Left renal pelvis (tissue), 4 donors: ENCODE data around the gene CMTM3. TPM values are rescaled to one million over a fixed set of nuclear protein-coding genes. Genes with fewer than 3 reads are reported as not detected.
A peak's percentile ranks its signal among the peaks of the same experiment; 100 is the strongest.
"Not testable (repeated sequence)": the region's sequence is repeated elsewhere in the genome, so short reads cannot be mapped to it uniquely, and the experiment has no call there.

Experiments used
- DNase-seq, 4 donors: peaks; one replicate each; pipeline ENCODE4 v3.0.0-alpha.2; 2013; ENCODE audit warnings: low read depth in 4 of 4, low spot score in 3 of 4
- polyA plus RNA-seq, 4 donors: library from polyadenylated mRNA; unstranded; fragments of 120-200 nt; gene quantifications; one replicate each; pipeline ENCODE4 v1.2.1, GENCODE V29; 2013; ENCODE audit not compliant: insufficient read length in 4 of 4

The CMTM3 gene, protein sequence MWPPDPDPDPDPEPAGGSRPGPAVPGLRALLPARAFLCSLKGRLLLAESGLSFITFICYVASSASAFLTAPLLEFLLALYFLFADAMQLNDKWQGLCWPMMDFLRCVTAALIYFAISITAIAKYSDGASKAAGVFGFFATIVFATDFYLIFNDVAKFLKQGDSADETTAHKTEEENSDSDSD
- 10 to 100 TPM; 61.2 to 84.7 (median 70.0) TPM for polyA plus RNA-seq

DNA sequence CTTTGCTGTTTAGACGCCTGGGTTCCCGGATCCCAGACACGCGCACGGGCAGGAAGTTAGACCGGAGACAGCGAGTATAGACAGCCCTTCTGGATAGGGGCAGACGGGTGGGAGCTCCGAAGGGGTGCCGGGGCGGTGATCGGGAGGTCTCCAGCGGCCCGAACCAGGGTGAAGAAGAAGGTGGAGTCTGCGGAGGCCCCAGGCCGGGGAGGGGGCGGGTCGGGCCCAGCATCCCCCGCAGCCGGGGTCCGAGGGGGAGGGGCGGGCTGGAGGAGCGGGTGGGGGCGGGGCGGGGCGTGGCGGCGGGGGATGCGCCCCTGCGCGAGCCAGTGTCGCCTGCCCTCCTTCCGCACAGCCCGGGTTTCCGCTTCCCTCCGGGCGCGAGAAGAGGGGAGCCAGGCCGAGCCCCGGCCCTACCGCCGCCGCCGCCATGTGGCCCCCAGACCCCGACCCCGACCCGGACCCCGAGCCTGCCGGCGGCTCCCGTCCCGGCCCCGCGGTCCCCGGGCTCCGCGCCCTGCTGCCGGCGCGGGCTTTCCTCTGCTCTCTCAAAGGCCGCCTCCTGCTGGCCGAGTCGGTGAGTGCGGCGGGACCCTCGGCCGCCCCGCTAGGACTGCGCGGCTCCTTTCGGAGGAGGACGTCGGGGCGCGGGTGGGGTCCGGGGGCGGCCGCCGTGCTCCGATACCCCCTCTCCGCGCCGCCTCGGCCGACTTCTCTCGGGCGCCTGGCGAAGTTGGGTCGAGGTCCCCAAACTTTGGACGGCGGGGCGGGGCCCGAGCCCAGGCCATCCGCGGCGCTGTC lies at the start of gene CMTM3:
CMTM3 (plus strand) TSS at position 329 of the 801 bp plus-strand sequence; CDS start at position 431, 102 bp downstream.
- DNase-seq, result peak in 2 of 4 donors; percentile 48 to 49

DNA sequence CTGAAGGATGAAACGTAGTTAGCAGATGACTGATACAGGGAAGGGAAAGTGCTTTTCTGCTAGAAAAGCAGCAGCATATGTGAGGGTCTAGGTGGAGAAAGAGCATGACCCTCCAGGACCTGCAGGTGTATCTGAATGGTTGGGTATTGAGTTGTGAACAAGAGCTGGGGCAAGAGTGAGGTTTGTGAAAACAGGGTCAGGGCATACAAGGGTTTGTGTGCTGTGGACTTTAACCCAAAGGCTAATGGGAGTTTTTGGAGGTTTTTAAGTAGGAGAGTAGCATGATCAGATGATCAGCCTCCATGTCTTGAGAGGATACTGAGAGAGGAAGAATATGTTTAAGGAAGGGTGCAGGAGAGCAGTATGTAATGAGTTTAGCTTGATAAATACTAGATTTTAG lies 44.4 kb upstream of the CMTM3 start:
- DNase-seq, result no peak

DNA sequence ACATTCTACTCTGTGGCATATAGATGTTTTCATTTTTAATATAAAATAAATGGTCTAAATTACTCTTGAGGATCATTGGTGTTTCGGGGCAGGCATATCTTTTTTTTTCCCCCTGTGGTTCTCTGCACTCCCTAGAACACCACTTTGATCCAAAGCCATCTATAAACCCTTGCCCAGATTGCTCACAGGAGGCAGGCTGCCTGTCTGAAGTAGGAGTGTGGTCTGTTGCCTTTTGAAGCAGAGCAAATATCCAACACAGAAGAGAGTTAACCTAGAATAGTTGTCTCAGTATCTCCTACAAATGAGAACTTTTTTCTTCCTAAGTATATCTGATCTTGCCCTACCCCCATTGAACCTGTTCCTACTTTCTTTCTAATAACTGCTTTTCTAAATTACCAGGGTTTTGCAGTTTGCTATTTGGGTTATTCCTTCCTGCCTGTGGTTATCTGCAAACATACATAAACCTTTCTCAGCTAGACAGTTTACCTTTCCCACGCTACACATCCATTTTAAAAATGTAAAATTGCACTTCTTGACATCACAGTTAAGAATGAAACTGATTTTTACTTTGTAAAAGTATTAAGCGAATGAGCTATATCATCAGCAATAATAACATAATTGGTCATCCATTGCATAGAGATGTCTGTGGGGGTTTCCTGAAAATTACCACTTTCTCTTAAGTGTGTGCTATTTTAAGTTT lies 43.0 kb upstream of the CMTM3 start:
- DNase-seq, result no peak

DNA sequence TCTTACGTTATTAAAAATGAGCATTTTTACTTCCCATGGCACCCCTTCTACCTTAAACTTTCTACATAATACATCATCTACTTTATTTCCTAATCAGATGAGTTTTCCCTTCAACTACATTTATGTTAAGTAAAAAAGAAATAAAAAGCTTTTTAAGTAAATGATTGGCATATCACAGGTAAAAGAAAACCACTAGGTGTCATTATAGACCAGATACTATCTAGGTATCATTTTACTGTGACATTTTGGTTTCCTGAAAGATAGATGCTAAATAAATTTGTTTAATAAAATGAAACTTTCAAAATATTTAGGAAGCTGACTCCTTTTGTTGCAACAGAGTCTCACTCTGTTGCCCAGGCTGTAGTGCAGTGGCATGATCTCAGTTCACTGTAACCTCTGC lies 42.1 kb upstream of the CMTM3 start:
- no peak for DNase-seq

DNA sequence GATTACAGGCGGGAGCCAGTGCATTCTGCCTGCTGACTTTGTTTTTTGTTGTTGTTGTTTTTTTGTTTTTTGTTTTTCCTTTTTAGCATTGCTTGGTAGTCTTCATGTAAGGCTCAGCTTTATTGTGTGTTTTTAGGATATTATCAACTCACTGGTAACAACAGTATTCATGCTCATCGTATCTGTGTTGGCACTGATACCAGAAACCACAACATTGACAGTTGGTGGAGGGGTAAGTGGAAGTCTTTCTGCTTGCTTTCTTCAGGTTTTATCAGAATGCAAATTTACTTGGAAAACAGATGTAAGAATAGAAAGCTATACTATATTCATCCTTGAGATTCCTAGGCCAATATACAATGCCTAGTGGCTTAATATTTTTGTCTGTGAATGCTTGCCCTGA lies 41.5 kb upstream of the CMTM3 start:
- DNase-seq, result no peak

DNA sequence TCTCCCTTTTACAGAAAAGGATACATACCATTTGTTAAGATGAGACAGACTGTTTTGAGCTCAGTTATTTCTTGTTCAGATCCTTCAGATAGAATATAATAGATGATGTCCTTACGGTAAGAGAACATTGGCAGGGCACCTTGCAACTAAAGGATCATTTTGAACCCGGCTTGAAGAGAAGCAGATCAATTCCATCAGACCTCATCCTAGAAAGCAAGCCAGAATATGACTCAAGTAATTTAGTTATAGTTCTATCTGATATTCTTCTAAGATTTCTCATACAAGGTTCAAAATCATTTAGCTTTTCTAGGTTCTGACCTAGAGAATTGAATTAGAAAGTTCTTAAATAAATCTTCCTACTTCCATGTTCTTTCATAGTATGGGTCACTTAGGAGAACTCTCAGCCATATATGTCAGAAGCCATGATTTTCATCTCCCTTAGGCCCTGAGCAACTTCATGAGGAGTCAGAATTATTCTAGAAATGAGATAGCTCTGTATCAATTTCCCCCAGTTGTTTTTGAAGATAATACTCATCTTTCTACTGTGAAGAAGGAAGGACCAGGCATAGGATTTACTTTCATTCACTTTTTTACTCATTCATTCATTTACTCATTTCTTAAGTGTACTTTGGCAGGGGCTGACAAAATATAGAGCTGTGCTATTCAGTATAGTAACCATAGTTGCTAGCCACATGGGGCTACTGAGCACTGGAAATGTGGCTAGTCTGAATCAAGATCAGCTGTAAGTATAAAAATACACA lies 40.8 kb upstream of the CMTM3 start:
- no peak for DNase-seq

DNA sequence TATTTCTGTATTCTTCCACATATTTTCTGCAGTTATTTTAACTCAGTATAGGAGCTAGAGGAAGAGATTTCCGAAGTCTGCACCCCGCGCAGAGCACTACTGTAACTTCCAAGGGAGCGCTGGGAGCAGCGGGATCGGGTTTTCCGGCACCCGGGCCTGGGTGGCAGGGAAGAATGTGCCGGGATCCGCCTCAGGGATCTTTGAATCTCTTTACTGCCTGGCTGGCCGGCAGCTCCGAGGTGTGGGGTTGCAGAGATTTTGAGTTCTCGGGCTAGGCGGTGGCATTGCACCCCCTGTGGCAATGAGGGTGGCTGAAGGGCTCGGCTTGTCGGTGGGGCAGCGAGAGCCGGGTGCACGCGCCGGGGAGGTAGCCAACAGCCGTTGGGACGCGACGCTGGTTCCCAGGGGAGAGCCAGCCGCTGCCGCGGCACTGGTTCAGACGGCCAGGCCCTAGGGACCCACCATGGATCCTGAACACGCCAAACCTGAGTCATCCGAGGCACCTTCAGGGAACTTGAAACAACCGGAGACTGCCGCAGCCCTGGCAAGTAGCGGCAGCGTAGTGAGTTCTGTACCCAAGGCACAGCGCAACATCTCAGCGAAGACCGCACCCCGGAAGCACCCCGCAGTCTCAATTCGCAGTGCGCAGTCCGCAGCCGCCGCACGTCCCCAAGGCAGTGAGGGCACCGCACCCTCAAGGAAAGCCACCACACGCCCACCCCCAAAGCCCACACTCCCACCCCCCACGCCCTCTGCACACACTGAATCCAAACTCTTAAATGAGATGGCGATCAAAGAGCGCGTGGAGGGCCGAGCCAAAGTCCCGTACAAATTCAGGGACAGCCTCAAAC lies 38.2 kb upstream of the CMTM3 start, which contains the start of gene CMTM1:
CMTM1 (plus strand) TSS at position 389 of the 851 bp plus-strand sequence; CDS start at position 464, 75 bp downstream.
- DNase-seq, result no peak

DNA sequence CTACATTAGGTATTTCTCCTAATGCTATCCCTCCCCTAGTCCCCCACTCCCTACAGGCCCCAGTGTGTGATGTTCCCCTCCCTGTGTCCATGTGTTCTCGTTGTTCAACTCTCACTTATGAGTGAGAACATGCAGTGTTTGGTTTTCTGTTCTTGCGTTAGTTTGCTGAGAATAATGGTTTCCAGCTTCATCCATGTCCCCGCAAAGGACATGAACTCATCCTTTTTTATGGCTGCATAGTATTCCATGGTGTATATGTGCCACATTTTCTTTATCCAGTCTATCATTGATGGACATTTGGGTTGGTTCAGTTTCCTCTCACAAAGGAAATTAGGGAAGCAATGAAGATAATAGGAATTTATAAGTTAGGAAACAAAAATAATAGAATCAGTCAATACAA lies 37.2 kb upstream of the CMTM3 start:
- not testable (repeated sequence) for DNase-seq

DNA sequence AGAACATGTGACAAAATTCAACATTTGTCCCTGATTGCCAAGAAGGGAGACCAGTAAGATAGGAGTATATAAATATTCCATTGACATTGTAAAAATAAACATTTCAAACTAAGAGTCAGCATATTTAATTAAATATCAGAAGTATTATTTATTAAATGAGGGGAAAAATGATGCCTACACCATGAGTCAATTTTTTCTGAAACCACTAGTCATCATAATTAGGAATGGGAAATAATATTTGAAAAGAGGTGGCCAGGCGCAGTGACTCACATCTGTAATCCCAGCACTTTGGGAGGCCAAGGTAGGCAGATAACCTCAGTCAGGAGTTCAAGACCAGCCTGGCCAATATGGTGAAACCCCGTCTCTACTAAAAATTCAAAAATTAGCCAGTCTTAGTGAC lies 36.1 kb upstream of the CMTM3 start:
- no peak for DNase-seq

DNA sequence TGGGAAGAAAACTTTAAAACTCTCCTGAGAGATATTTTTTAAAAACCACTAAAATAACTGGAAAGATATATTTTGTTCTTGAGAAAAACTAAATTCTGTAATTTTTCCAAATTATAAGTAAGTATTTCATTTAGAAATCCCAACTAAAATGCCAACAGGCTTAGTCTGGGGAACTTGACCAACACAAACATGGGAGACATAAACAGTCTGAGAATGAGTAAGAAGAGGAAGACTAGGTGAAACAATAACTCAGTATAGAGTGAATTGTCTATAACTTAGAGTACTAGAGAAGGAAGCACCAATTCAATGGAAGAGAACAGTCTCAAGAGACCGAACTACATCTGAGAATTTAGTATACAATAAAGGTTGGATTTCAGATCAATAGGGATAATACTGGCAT lies 35.4 kb upstream of the CMTM3 start:
- DNase-seq, result no peak

DNA sequence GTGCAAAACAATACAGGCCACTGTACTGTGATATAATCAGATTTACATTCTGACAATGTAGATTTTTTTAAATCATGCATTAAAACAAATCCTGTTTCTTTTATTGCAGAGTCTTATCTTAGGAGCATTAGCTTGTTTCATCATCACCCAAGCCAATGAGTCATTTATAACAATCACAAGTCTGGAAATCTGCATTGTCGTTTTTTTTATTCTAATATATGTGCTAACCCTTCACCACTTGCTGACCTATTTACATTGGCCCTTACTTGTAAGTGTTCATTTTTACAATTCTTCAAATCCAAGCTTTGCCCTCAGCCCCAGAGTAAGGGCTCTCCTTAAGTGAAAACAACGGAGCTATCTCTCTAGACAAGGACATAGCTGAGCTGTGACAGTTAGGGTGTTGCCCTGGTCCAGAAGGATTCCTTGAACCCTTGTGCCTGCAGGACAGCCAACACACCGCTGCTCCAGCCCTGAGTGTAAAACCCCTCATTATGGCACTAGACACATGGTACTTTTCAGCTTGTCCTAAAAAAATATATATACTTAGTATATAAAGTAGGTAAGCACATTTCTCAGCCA lies 34.6 kb upstream of the CMTM3 start:
- no peak for DNase-seq

DNA sequence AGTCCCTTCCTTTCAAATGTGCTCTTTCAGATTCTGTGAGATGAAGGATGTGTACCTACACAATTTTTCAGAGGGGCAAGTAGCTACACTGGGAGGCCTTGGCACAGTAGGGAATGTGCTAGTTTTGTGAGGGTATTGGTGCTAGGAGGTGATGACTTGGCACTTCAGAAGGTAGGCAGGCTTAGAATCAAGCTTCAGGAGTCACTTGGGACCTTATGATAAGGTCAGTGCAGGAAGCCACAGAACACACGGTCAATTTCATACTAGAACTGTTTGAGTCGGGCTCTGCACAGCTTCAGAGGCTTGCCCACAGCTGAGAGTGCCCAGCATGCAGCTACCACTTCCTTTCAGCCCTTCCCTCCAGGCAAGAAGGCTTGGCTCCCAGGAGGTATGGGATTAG lies 32.1 kb upstream of the CMTM3 start:
- DNase-seq, result no peak

DNA sequence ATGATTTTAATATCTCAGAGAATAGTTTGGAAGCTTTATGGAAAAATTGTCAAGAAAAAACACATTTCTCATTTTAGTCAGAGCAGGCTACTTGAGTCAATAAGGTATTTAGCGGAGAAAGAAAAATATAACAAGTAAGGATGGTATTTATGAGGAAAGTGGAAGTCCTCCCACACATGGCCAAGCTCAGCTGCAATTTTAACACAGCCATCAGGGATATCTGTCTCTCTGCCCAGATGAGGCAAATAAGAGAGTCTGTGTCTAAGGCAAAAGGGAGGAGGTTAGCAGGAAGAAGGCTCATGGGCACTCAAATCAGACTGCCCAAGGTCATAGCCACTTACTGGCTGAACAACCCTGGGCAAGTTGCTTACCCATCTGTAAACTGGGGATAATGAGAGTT lies 30.4 kb upstream of the CMTM3 start:
- DNase-seq, result no peak

DNA sequence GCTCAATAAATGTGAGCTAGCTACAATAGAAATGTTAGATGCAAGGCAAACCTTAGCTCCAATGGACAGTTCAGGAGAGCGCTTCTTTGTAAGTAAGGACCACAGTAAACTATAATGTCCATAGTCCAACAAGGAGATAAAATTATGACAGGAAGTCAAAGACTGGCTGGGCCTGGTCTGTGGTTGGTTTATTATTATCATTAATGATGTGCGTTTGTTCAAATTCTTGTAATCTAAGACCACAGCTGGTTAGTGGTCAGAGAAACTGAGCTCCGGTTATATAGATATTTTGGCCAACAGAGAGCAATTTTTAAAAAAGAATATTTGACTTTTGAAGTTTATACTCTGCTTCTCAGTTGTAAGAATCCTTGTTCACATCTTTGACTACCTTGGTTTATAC lies 30.0 kb upstream of the CMTM3 start:
- no peak for DNase-seq

DNA sequence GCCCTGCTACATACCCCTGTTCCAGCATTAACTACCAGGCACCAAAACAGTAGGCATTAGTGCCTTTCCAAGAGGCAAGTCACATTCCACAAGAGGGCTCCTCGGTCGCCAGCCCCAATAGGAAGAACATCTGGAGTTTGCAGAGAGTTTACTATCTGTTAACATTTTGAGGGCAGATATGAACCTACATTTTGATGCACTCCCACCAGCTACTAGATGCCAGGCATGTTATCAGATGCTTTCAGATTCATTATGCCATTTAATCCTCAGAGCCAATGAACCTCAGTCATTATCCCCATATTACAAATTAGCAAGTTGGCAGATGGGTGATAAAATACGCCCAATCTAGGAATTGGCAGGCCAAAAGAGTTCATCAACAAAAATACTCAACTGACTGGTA lies 29.4 kb upstream of the CMTM3 start:
- no peak for DNase-seq

DNA sequence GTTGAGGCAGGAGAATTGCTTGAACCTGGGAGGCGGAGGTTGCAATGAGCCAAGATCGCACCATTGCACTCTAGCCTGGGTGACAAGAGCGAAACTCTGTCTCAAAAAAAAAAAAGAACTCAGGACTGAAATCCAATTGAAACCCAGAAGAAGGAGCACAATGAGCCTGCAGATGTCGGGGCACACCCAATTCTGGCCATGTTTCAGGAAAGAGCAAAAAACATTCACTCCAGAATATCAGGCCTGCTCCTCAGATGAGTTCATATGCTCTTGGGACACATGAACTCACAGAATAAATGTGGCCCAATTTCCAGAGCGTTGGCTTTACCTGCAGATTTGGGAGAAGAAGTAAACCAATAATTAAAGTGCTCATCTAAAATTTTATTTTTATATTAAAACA lies 28.2 kb upstream of the CMTM3 start:
- no peak for DNase-seq

DNA sequence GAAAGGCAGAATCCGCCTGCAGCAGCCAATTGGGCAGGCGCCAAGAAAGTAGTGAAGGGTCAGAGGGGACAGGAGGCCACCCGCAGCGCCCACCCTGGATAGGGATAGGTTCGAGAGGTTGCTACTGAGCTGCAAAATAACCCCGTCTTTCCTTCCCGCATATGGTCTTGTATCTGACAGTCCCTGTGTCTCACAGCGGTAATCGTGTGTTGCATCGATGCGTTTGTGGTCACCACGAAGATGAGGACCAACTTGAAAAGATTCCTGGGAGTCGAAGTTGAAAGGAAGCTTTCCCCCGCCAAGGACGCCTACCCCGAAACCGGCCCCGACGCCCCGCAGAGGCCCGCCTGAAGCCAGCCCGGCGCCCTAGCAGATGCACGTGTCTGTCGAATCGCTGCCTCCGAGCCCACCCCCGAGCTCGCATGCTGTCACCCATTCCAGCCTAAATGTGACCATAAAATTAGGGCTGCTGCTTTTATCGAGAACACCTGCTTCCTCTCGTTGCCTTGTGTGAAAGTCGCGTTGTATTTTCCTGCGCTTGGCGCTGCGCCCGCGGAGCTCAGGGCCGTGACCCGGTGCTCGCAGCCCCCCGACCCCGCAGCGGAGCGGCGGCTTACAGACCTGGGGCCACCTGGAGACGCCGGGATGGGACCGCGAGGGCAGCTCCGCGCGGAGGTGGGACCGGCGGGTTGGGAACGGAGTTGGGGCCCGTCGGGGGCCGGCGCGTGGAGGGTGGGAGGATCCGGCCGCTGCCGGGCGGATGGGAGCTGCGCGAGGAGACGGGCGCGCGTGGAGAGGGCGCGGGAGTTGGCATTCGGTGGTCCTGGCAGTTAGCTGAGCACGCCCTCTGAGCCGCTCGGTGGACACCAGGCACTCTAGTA lies 25.6 kb upstream of the CMTM3 start, which contains the start of gene CMTM2:
CMTM2 (plus strand) TSS at position 813 of the 881 bp plus-strand sequence. CDS start 145 bp downstream, outside the sequence.
- no peak for DNase-seq

DNA sequence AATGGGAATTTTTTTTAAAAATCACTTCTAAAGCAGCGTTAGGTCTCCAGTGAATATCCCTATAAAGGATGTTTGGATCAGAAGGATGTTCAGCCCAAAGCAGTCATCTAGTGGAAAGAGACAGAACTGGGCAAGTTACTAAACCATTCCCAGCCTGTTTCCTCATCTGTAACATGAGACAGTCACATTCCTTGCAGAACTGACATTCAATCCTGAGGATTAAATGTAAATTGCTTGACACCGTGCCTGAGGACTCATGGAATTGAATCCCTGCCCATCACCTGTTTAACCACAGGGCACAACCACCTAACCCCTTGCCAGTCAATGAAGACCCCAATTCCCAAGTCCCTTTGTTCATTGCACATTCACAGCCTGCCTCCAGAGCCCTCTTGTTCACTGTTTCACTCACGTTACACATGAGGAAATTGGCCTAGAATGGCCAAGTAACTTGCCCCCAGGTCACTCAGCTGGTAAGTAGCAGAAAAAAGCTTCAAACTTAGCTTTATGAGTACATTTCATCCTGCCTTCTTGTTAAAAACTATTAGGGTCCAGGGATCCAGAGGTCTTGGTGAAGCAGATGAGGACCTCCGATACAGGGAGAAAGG lies 23.8 kb upstream of the CMTM3 start:
- DNase-seq, result no peak
